Measurements from ENCODE around the gene HOXB13. TPM values are rescaled to one million over a fixed set of nuclear protein-coding genes. Genes with fewer than 3 reads are reported as not detected.
A peak's percentile ranks its signal among the peaks of the same experiment; 100 is the strongest.

Gene HOXB13
- total RNA-seq, 2 donors from 2014 or later, result 78.7 to 249 TPM

DNA sequence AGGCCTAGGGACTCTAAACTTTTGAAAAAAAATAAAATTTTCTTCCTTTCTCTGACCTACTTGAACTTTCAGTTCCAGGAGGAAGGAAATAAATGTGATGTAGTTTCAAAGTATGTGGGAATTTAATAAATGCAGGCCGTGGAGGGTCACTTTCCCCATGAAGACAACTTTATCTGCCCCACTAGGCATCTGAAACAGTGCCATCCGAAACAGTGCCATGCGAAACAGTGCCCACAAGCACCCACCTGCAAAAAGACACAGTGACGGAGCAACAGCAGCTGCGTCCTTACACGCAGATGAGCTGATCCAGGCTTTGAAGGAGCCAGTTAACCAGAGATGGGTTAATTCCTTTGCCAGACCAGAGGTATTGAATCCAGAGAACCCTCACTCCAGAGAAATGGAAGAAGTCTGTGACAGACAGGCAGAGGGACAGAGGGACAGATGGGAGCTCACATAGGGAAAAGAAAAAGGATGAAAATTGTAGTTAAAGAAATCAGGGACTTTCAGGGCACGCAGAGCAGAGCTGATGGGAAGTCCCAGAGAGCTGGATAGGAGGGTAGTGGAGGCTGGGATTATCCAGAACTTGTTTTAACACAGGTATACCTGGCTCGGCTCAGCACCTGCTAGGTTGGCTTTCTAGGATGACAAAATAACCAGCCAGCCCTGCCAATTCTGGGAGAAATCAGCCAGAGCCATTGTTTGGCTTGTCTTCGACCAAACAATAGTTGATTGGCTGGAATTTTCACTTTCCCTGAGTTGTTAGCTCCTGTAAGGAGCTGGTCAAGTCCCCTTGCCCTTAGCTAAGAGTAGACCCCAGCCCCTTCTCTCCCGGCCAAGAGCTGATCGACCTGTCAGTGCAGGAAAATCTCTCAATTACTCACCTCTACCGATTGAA, 17.1 kb upstream of the HOXB13 start:
- Histone ChIP-seq H3K36me3 (no peaks in the 10 kb centered on the region), H3K27me3 (replicated peaks; ENCODE audit: insufficient read depth) (no peaks in the 10 kb centered on the region), H3K9me3 (no peaks in the 10 kb centered on the region), H3K27ac (peak overlapping the region; percentile 87 to 97), H3K4me1 (replicated peaks) (peaks cover 5% of the 10 kb centered on the region), H3K4me3 (peak overlapping the region in 1 of 2 donors; percentile 30)
- TF ChIP-seq, protein P1, sequence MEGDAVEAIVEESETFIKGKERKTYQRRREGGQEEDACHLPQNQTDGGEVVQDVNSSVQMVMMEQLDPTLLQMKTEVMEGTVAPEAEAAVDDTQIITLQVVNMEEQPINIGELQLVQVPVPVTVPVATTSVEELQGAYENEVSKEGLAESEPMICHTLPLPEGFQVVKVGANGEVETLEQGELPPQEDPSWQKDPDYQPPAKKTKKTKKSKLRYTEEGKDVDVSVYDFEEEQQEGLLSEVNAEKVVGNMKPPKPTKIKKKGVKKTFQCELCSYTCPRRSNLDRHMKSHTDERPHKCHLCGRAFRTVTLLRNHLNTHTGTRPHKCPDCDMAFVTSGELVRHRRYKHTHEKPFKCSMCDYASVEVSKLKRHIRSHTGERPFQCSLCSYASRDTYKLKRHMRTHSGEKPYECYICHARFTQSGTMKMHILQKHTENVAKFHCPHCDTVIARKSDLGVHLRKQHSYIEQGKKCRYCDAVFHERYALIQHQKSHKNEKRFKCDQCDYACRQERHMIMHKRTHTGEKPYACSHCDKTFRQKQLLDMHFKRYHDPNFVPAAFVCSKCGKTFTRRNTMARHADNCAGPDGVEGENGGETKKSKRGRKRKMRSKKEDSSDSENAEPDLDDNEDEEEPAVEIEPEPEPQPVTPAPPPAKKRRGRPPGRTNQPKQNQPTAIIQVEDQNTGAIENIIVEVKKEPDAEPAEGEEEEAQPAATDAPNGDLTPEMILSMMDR (IDR thresholded peaks at IDR 0.05), result no peak
- peak; percentile 82 for TF ChIP-seq POLR2AphosphoS5 (IDR thresholded peaks at IDR 0.05)
- TF ChIP-seq POLR2A (IDR thresholded peaks at IDR 0.05), result no peak
- DNase-seq (ENCODE audit: low spot score), result peak; percentile 94
- intact Hi-C loops (cut with DNase I), result no loop called here
- WGBS, result 6% methylated on average over 12 of the region's 12 CpGs

DNA sequence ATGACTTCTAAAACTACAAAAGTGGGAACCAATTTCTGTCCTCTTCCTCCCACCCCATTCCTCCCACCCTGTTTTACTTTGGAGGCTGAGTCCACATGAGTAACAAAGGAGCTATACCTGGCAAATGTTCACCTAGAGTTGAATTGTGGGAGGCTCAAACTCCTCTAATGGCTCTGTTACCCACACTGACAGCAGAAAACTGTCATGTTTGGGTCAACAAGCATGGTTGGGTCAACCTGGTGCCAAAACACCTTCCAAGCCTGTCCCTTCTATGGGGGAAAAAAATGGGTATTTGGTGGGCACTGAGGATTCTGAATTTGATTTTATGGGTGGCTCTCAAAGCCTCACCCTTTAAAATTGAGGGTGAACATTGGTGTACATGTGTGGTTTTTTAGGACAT, 12.0 kb upstream of the HOXB13 start:
- DNase-seq (ENCODE audit: low spot score), result no peak
- Histone ChIP-seq H3K36me3 (no peaks in the 10 kb centered on the region), H3K4me3 (no peak overlapping the region), H3K9me3 (no peaks in the 10 kb centered on the region), H3K4me1 (replicated peaks) (peaks cover 4% of the 10 kb centered on the region), H3K27ac (no peak overlapping the region), H3K27me3 (replicated peaks; ENCODE audit: insufficient read depth) (no peaks in the 10 kb centered on the region)
- intact Hi-C loops (cut with DNase I), result no loop called here
- no peak for TF ChIP-seq POLR2A (IDR thresholded peaks at IDR 0.05)
- no peak for TF ChIP-seq POLR2AphosphoS5 (IDR thresholded peaks at IDR 0.05)
- TF ChIP-seq, protein P1 (IDR thresholded peaks at IDR 0.05), result no peak

DNA sequence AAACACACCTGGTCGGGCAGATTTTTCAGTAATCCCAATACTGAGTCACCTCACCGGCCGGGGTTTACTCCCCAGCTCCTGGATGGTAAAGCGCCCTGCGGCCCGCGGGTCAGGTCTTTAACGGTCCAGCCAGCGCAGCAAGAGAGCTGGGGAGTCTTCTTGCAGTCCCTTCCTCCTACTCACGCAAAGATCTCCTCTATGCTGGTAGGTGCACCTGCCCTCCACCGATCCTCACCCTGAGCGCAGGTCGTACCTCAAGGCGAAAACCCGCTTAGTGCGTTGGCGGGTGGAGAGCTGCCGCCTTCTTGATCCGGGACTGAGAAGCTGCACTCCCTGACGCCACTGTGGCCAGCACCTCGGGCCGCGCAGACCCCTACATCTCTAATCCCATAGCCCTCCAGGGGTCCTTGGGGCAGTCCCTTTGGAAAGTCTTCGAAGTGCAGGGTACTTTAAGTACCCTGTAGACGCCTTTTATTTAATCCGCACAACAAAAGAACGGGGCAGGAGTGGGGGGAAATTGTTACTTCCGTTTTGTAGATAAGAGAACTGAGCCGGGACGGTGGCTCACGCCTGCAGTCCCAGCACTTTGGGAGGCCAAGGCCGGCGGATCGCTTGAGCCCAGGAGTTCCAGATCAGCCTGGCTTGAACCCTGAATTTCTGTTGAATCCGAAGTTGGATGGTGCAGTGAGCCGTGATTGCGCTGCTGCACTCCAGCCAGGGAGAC, 10.4 kb upstream of the HOXB13 start:
- intact Hi-C loops (cut with DNase I), result no loop called here
- peak overlapping the region; percentile 64 to 92 for H3K27ac ChIP-seq
- H3K4me1 ChIP-seq (replicated peaks), result no peaks in the 10 kb centered on the region
- WGBS, result 14% methylated on average over 37 of the region's 37 CpGs
- no peaks in the 10 kb centered on the region for H3K9me3 ChIP-seq
- H3K36me3 ChIP-seq, result no peaks in the 10 kb centered on the region
- TF ChIP-seq POLR2AphosphoS5 (IDR thresholded peaks at IDR 0.05) (no peak), POLR2A (IDR thresholded peaks at IDR 0.05) (no peak)
- TF ChIP-seq, protein P1 (IDR thresholded peaks at IDR 0.05), result no peak
- H3K27me3 ChIP-seq (replicated peaks; ENCODE audit: insufficient read depth), result no peaks in the 10 kb centered on the region
- DNase-seq (ENCODE audit: low spot score), result peak; percentile 43
- peak overlapping the region in 1 of 2 donors; percentile 19 for H3K4me3 ChIP-seq

DNA sequence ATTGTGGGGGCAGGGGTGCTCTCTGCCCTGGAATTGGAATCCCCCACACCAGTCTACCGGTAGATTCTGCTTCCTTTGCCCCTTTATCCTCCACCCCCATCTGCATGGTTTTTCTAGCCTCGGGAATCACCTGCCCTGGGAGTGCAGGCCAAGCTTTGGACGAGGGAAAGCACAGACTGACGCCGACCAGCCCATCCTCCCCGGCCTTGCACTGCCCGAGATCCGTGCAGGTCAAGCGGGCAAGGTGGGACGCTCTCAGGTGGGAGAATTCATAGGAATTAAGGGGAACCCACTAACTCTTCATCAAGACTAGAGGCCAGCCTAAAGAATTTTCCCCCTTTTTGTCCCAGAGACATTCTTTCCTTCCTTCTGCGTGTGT, 9.9 kb upstream of the HOXB13 start:
- TF ChIP-seq POLR2A (IDR thresholded peaks at IDR 0.05), result no peak
- TF ChIP-seq, protein P1 (IDR thresholded peaks at IDR 0.05), result no peak
- no peak for TF ChIP-seq POLR2AphosphoS5 (IDR thresholded peaks at IDR 0.05)
- Histone ChIP-seq H3K4me1 (replicated peaks) (no peaks in the 10 kb centered on the region), H3K36me3 (no peaks in the 10 kb centered on the region), H3K27ac (peak overlapping the region; percentile 64 to 92), H3K27me3 (replicated peaks; ENCODE audit: insufficient read depth) (no peaks in the 10 kb centered on the region), H3K4me3 (peak overlapping the region in 1 of 2 donors; percentile 19), H3K9me3 (no peaks in the 10 kb centered on the region)
- DNase-seq (ENCODE audit: low spot score), result no peak
- 3% methylated on average over 11 of the region's 11 CpGs for WGBS
- intact Hi-C loops (cut with DNase I), result no loop called here

Measured in prostate gland (tissue), 2 donors.